H9 (cell line): ENCODE measurements around the gene MRPL55. TPM values are rescaled to one million over a fixed set of nuclear protein-coding genes. Genes with fewer than 3 reads are reported as not detected.

Experiments
- DNase-seq: peaks from one replicate; pipeline ENCODE4 v3.0.0-alpha.2; 2017
- H2AFZ ChIP-seq: one replicate; pipeline ENCODE4 v1.6.1; 2013; ENCODE audit warnings: mild to moderate bottlenecking, low read length, control low read depth, moderate library complexity
- H2AK5ac ChIP-seq: 2 replicates; pipeline ENCODE4 v1.6.1; 2013; ENCODE audit warnings: low read length, control low read depth, mixed read lengths; ENCODE audit not compliant: insufficient read length
- H2BK120ac ChIP-seq: one replicate; pipeline ENCODE4 v1.6.1; 2013; ENCODE audit warnings: low read depth, mild to moderate bottlenecking, low read length, control low read depth, inconsistent platforms; ENCODE audit not compliant: poor library complexity, severe bottlenecking
- H2BK12ac ChIP-seq: 2 replicates; pipeline ENCODE4 v1.6.1; 2013; ENCODE audit warnings: low read length, control low read depth, mixed read lengths, low read depth; ENCODE audit not compliant: insufficient read length
- H2BK15ac ChIP-seq: 2 replicates; pipeline ENCODE4 v1.6.1; 2013; ENCODE audit warnings: low read depth, low read length, control low read depth
- H2BK20ac ChIP-seq: one replicate; pipeline ENCODE4 v1.6.1; 2013; ENCODE audit warnings: low read depth, mild to moderate bottlenecking, low read length, control low read depth, inconsistent platforms; ENCODE audit not compliant: poor library complexity, severe bottlenecking
- H2BK5ac ChIP-seq: 2 replicates; pipeline ENCODE4 v1.6.1; 2013; ENCODE audit warnings: low read length, control low read depth, mixed read lengths; ENCODE audit not compliant: insufficient read length
- H3K14ac ChIP-seq: 2 replicates; pipeline ENCODE4 v1.6.1; 2013; ENCODE audit warnings: low read length, control low read depth; ENCODE audit not compliant: insufficient read depth
- H3K18ac ChIP-seq: 2 replicates; pipeline ENCODE4 v1.6.1; 2013; ENCODE audit warnings: low read depth, mild to moderate bottlenecking, mixed read lengths, low read length, control low read depth; ENCODE audit not compliant: insufficient read length
- H3K23ac ChIP-seq: 2 replicates; pipeline ENCODE4 v1.6.1; 2013; ENCODE audit warnings: low read length, control low read depth, mixed read lengths, low read depth; ENCODE audit not compliant: insufficient read length
- H3K23me2 ChIP-seq: 2 replicates; pipeline ENCODE4 v1.6.1; 2013; ENCODE audit warnings: low read depth, mild to moderate bottlenecking, mixed read lengths, low read length, control low read depth; ENCODE audit not compliant: insufficient read length, poor library complexity, severe bottlenecking
- H3K27ac ChIP-seq: 2 replicates; pipeline ENCODE4 v1.5.1; 2013; ENCODE audit warnings: low read length, control low read depth, mixed read lengths, low read depth; ENCODE audit not compliant: insufficient read length
- H3K27me3 ChIP-seq: 2 replicates; pipeline ENCODE4 v1.6.1; 2013; ENCODE audit warnings: low read length, control low read depth, inconsistent platforms; ENCODE audit not compliant: insufficient read depth
- H3K4ac ChIP-seq: 2 replicates; pipeline ENCODE4 v1.6.1; 2013; ENCODE audit warnings: low read depth, mild to moderate bottlenecking, control low read depth, inconsistent platforms, low read length, moderate library complexity
- H3K4me1 ChIP-seq: 2 replicates; pipeline ENCODE4 v1.6.1; 2013; ENCODE audit warnings: low read length, control low read depth, inconsistent platforms; ENCODE audit not compliant: insufficient read depth
- H3K4me2 ChIP-seq: 2 replicates; pipeline ENCODE4 v1.6.1; 2013; ENCODE audit warnings: low read length, control low read depth, mixed read lengths; ENCODE audit not compliant: insufficient read length, insufficient read depth
- H3K56ac ChIP-seq: 2 replicates; pipeline ENCODE4 v1.6.1; 2013; ENCODE audit warnings: low read depth, mild to moderate bottlenecking, mixed read lengths, low read length, control low read depth; ENCODE audit not compliant: insufficient read length
- H3K79me1 ChIP-seq: 2 replicates; pipeline ENCODE4 v1.6.1; 2013; ENCODE audit warnings: low read depth, mild to moderate bottlenecking, moderate library complexity, low read length, control low read depth, inconsistent platforms; ENCODE audit not compliant: insufficient read depth, poor library complexity, severe bottlenecking
- H3K79me2 ChIP-seq: 2 replicates; pipeline ENCODE4 v1.6.1; 2013; ENCODE audit warnings: low read length, control low read depth, inconsistent platforms; ENCODE audit not compliant: insufficient read depth
- H3K9ac ChIP-seq: 2 replicates; pipeline ENCODE4 v1.6.1; 2013; ENCODE audit warnings: low read length, control low read depth, mixed read lengths; ENCODE audit not compliant: insufficient read length; ENCODE audit errors: extremely low read depth
- H3K9me3 ChIP-seq: one replicate; pipeline ENCODE4 v1.6.1; 2013; ENCODE audit warnings: low read depth, low read length, inconsistent platforms; ENCODE audit not compliant: control insufficient read depth
- H3T11ph ChIP-seq: one replicate; pipeline ENCODE4 v1.6.1; 2013; ENCODE audit warnings: mild to moderate bottlenecking, low read length, control low read depth, inconsistent platforms
- H4K20me1 ChIP-seq: one replicate; pipeline ENCODE4 v1.6.1; 2013; ENCODE audit not compliant: control insufficient read depth, insufficient read length, insufficient read depth
- H4K5ac ChIP-seq: 2 replicates; pipeline ENCODE4 v1.6.1; 2013; ENCODE audit warnings: low read depth, mild to moderate bottlenecking, mixed read lengths, low read length, control low read depth; ENCODE audit not compliant: insufficient read length
- H4K8ac ChIP-seq: replicated peaks from 2 replicates; pipeline ENCODE4 v1.6.1; 2013; ENCODE audit warnings: low read length, control low read depth, mixed read lengths, low read depth; ENCODE audit not compliant: insufficient read length
- H4K91ac ChIP-seq: 2 replicates; pipeline ENCODE4 v1.6.1; 2013; ENCODE audit warnings: low read depth, mild to moderate bottlenecking, moderate library complexity, mixed read lengths, low read length, control low read depth; ENCODE audit not compliant: insufficient read length
- H3K27ac Mint-ChIP-seq, 3 experiments: 2 replicates in 2 of 3; 3 replicates in 1 of 3; pipeline ENCODE4 v1.8.0; 2020 to 2021; ENCODE audit warnings: mixed read lengths in 3 of 3, mild to moderate bottlenecking in 1 of 3, moderate library complexity in 1 of 3
- H3K27me3 Mint-ChIP-seq: 2 replicates; pipeline ENCODE4 v1.8.0; 2021; ENCODE audit warnings: low read depth, mild to moderate bottlenecking, moderate library complexity, mixed read lengths
- H3K36me3 Mint-ChIP-seq, 3 experiments: 2 replicates in 2 of 3; 3 replicates in 1 of 3; pipeline ENCODE4 v1.8.0; 2020 to 2021; ENCODE audit warnings: low read depth in 3 of 3, mixed read lengths in 3 of 3; ENCODE audit not compliant: insufficient read depth in 1 of 3
- H3K4me1 Mint-ChIP-seq, 2 experiments: 2 replicates each; pipeline ENCODE4 v1.8.0; 2020; ENCODE audit warnings: mixed read lengths in 2 of 2
- H3K4me3 Mint-ChIP-seq, 2 experiments: 2 replicates in 1 of 2; 3 replicates in 1 of 2; pipeline ENCODE4 v1.8.0; 2020 to 2021; ENCODE audit warnings: mild to moderate bottlenecking in 2 of 2, mixed read lengths in 2 of 2, moderate library complexity in 1 of 2
- H3K9me3 Mint-ChIP-seq, 2 experiments: 2 replicates in 1 of 2; 3 replicates in 1 of 2; pipeline ENCODE4 v1.8.0; 2020; ENCODE audit warnings: mild to moderate bottlenecking in 2 of 2, mixed read lengths in 2 of 2, moderate library complexity in 1 of 2
- WGBS: extraction: QIAGEN DNeasy Blood & Tissue Kit; methylation state at CpG from one replicate; pipeline ENCODE4 v1.1.7; 2013; ENCODE audit warnings: missing lambda C conversion rate, low lambda C conversion rate, mixed read lengths; ENCODE audit not compliant: insufficient read length; ENCODE audit errors: extremely low coverage; 5-methylcytosine and 5-hydroxymethylcytosine counted together
- total RNA-seq: library from RNA; stranded (reverse); gene quantifications from 2 replicates; pipeline ENCODE4 v1.2.1, GENCODE V29; 2021
- TF ChIP-seq, protein P1 (sequence below): fragments of 200-600 bp; sonication (generic); conservative IDR thresholded peaks from 3 replicates; pipeline ENCODE4 v1.8.0; 2021; ENCODE audit warnings: antibody characterized with exemption, mild to moderate bottlenecking

Gene MRPL55
- total RNA-seq, 1 experiment from 2014 or later: 62.3 TPM

DNA sequence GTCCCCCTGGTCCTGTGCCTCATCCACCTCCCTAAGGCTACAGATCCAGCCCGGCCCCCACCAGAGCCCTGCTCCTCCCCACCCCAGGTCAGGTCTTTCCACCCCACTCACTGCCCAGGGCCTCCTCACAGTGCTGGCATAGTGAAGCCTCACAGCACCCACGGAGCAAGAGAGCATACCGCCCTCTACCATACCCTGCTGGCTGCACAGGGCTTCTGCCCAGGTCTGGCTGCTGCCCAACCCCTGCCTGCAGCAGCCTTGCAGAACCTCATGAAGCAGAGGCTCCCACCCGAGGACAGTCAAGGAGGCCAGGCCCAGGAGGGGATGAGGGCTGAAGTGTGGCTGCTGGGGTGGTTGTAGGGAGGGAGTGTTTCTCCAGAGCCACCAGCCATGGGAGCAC, 46.3 kb downstream of the MRPL55 start:
- DNase-seq: no peak
- H3K9ac ChIP-seq: no peak overlapping the region

More for the DNA sequence above, 46.3 kb downstream of the MRPL55 start:
- Histone ChIP-seq H3K27ac (no peak overlapping the region), H3K14ac (no peak overlapping the region), H3K23ac (no peak overlapping the region), H4K20me1 (no peaks in the 10 kb centered on the region), H2AK5ac (no peak overlapping the region), H2BK5ac (no peak overlapping the region), H2BK15ac (no peak overlapping the region), H3K56ac (no peak overlapping the region), H3K9me3 (no peaks in the 10 kb centered on the region), H2BK120ac (no peak overlapping the region), H3K23me2 (peaks cover 19% of the 10 kb centered on the region), H2BK12ac (no peak overlapping the region), H3K79me1 (no peaks in the 10 kb centered on the region), H3K27me3 (peaks cover 43% of the 10 kb centered on the region), H4K8ac (no peak overlapping the region), H3K79me2 (no peaks in the 10 kb centered on the region), H3K4me2 (no peak overlapping the region), H4K91ac (no peak overlapping the region), H3K18ac (no peak overlapping the region), H2BK20ac (no peak overlapping the region), H4K5ac (no peak overlapping the region), H3K4ac (no peak overlapping the region), H3T11ph (no peak overlapping the region), H3K4me1 (no peaks in the 10 kb centered on the region), H2AFZ (no peak overlapping the region)
- Mint-ChIP-seq H3K36me3 (no peaks in the 10 kb centered on the region; a peak in 1 of 7 replicates), H3K27me3 (peaks cover 93% of the 10 kb centered on the region), H3K4me1 (peaks cover 5 to 7% of the 10 kb centered on the region in 2 experiments; a peak in 3 of 4 replicates), H3K9me3 (peaks cover 2 to 3% of the 10 kb centered on the region in 2 experiments; a peak in 3 of 5 replicates), H3K4me3 (no peak overlapping the region), H3K27ac (no peak overlapping the region)
- WGBS: no CpG with 5 or more reads among the region's 4 CpGs
- TF ChIP-seq, protein P1, sequence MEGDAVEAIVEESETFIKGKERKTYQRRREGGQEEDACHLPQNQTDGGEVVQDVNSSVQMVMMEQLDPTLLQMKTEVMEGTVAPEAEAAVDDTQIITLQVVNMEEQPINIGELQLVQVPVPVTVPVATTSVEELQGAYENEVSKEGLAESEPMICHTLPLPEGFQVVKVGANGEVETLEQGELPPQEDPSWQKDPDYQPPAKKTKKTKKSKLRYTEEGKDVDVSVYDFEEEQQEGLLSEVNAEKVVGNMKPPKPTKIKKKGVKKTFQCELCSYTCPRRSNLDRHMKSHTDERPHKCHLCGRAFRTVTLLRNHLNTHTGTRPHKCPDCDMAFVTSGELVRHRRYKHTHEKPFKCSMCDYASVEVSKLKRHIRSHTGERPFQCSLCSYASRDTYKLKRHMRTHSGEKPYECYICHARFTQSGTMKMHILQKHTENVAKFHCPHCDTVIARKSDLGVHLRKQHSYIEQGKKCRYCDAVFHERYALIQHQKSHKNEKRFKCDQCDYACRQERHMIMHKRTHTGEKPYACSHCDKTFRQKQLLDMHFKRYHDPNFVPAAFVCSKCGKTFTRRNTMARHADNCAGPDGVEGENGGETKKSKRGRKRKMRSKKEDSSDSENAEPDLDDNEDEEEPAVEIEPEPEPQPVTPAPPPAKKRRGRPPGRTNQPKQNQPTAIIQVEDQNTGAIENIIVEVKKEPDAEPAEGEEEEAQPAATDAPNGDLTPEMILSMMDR: no peak
